Measurements from ENCODE around the gene PRKAA2.

DNA sequence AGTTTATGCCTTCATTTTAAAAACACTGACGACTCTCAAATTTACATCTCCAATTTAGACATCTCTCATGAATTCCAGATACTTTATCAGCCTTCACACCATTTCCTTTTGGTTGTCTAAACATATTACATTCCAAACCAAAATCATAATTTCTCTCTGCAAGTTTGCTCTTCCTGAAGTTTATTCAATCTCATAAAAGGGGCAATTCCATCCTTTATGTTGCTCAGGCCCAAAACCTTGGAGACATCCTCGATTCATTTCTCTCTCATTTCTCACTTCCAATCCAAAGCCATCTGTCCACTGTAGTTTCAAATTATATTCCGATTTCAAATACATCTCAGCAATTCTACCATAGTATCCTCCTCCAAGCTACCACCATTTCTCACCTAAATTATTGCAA is 100.1 kb downstream of the PRKAA2 start:
- TF ChIP-seq POLR2A (IDR thresholded peaks at IDR 0.05) (no peak), POLR2AphosphoS5 (IDR thresholded peaks at IDR 0.05) (no peak), EP300 (IDR thresholded peaks at IDR 0.05) (no peak)
- TF ChIP-seq, protein P1, sequence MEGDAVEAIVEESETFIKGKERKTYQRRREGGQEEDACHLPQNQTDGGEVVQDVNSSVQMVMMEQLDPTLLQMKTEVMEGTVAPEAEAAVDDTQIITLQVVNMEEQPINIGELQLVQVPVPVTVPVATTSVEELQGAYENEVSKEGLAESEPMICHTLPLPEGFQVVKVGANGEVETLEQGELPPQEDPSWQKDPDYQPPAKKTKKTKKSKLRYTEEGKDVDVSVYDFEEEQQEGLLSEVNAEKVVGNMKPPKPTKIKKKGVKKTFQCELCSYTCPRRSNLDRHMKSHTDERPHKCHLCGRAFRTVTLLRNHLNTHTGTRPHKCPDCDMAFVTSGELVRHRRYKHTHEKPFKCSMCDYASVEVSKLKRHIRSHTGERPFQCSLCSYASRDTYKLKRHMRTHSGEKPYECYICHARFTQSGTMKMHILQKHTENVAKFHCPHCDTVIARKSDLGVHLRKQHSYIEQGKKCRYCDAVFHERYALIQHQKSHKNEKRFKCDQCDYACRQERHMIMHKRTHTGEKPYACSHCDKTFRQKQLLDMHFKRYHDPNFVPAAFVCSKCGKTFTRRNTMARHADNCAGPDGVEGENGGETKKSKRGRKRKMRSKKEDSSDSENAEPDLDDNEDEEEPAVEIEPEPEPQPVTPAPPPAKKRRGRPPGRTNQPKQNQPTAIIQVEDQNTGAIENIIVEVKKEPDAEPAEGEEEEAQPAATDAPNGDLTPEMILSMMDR (IDR thresholded peaks at IDR 0.05), result no peak
